Measurements from ENCODE around the gene PRR15L.
"Not testable (repeated sequence)": the region's sequence is repeated elsewhere in the genome, so short reads cannot be mapped to it uniquely, and the experiment has no call there.

PRR15L gene

DNA sequence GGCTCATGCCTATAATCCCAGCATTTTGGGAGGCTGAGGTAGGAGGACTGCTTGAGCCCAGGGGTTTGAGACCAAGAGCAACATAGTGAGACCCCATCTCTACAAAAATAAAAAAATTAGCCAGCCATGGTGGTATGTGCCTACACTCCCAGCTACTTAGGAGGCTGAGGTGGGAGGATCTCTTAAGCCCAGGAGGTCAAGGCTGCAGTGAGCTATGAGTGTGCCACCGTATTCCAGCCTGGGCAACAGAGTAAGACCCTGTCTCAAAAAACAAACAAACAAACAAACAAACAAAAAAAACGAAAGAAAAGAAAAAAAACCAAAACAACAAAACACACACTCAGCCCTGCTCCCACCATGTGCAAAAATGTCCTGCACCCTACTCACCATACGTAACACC is 22.2 kb downstream of the PRR15L start:
- not testable (repeated sequence) for DNase-seq (ENCODE audit: low read depth, low spot score)

DNA sequence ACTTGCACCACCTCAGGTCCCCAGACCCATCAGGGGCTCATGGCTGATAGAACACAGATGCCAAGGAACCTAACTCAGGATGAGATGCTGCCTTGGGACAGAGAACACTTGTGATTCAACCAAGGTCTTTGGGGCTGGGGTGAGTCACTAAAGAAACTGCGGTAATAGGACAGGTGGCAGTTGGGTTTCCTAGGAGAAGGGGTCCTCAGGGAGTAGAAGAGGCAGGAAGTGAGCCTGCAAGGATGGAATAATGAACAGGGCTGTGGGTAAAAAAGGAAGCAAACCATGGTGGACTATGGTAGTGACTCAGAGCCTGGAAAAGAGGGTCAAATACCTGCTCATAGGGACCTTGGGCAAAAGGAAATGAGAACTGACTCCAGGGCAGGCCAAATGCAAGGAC is 22.8 kb downstream of the PRR15L start:
- DNase-seq (ENCODE audit: low read depth, low spot score) = no peak

DNA sequence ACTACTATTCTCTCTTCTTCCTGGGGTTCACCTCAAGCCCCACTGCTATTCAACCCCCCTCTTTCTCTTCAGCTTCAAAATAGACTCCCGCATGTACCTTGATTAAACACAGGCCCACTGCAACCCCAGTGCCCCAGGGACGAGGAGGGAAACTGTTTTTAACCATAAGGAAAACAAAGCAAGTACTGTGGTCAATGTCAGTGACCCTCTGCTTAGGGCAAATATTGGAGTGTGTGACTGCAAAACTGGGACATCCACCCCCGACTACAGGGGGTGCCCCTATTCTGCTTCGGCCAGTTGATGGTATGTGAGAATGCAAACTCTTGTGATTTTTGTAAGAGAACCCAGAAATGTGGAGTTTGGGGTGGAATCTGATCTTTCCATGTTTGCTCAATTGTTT is 25.8 kb downstream of the PRR15L start:
- no peak for DNase-seq (ENCODE audit: low read depth, low spot score)

DNA sequence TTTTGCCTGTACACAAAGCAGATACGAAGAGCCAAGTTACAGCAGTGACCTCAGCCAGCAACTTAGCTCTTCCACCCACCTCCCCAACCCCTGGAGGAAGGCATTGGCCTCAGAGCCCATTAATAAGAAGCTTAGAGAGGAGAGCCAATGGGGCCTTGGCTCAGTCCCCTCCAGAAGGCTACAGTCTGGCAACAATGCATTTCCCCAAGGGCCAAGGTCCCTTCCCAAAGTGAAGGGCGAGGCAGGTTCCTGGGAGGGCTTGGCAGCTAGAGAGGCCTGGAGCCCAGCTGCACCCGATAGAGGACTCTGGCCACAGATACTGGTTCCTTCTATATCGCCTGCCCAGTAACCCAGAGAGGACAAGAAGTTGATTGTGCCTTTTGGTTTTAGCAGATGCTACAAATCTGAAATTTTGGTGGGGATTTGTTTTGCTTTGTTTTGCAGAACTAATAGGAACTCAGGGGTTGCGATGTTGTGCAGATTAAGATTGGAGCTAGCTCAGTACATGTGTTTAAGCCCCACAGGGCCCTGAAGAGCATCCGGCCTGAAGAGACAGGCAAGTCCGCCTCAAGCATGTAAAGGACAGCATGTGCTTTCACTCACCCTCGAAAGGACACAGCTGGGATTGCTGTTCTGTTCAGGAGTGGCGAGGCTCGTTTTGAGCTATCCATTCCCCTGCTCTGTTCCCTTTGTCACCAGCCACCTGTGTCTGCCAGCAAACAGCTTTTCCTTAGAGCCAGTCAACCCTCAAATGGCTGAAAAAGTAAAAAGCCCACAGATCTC is 28.3 kb downstream of the PRR15L start:
- no peak for DNase-seq (ENCODE audit: low read depth, low spot score)

DNA sequence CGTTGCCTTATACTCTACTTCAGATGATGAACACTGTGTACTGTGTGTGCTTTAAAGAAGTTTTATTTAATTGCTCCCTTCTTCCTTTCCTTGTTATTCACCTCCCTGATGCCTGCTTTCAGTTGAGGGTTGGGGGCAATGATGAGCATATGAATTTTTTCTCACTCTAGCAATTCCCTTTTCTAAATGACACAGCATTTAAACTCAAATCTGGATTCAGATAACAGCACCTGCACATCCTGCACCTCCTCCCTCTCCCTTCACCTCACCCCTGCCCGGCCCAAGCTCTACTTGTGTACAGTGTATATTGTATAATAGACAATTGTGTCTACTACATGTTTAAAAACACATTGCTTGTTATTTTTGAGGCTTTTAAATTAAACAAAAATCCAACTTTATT is 29.3 kb downstream of the PRR15L start:
- DNase-seq (ENCODE audit: low read depth, low spot score) = no peak

DNA sequence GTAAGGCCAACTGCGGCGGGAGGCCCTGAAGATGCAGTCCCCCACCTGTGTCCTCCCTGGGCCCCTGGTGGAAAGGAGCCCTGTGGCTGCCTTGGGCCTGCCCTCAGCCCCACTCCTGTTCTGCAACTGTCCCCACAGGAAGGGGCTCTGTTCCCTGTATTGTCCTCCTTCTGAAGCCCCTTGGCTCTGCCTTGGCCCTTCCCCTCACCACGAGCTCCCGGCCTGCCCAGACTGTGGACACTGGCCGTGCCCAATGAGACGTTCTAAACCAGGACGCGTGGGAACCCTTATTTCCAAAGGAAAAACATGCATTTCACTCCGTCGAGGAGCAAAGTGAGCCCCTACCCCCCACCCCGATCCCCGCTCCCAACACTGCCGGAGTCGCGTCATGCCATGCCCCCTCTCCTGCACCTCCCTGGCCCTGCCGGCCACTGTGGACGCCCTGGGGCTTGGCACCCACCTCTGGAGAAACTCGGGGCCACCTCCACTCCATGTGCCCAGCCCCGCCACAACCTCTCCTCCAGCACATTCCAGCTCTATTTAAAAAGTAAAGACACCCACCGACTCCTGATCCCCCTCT is 29.8 kb downstream of the PRR15L start:
- DNase-seq (ENCODE audit: low read depth, low spot score) = no peak

DNA sequence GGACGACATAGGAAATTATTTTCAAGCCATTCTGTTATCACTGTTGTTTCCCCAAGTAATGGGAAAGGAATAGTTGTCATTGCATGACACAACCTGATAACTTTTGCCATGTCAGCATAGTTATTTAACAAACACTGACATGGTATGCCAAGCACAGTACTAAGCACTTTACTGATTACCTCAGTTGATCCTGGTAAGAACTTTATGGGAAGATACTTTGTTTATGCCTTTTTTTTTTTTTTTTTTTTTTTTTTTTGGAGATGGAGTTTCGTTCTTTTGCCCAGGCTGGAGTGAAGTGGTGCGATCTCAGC is 32.0 kb downstream of the PRR15L start:
- no peak for DNase-seq (ENCODE audit: low read depth, low spot score)

DNA sequence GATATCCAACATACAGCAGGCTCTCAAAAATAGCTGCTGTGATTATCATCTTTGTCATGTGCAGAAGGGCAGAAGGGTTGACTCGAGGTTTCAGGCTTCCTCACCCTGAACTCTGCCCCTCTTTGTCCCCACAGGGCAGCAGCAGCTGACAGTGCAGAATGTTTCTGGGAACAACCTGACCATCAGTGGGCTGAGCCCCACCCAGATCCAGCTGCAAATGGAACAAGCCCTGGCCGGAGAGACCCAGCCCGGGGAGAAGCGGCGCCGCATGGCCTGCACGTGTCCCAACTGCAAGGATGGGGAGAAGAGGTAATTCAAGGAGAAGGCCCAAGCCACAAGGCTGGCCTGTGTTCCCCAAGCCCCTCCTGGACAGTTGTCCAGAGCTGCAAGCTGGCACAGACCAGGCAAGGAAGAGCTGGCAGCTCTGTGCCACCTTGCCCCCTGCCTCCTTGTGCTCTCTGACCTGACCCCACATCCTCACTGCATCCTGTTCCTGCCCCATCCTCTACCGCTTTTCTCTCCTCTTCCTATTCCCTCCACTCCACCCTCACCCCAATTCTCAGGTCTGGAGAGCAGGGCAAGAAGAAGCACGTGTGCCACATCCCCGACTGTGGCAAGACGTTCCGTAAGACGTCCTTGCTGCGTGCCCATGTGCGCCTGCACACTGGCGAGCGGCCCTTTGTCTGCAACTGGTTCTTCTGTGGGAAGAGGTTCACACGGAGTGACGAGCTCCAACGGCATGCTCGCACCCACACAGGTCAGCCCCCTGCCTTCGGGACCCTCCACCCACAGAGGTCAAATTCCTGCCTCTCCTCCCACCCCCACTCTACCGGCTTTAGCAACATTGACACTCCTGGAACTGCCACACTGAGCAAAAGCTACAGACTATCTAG is 32.7 kb downstream of the PRR15L start:
- DNase-seq (ENCODE audit: low read depth, low spot score) = no peak

DNA sequence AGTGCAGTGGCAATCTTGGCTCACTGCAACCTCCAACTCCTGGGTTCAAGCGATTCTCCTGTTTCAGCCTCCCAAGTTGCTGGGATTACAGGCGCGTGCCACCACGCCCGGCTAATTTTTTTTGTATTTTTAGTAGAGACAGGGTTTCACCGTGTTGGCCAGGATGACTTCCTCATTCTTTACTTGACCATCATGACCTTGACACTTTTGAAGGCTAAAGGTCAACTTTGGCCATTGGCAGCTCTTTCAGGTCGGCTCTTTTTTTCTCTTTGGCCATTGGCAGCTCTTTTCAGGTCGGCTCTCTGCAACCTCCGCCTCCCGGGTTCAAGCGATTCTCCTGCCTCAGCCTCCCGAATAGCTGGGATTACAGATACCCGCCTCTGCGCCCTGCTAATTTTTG is 37.8 kb downstream of the PRR15L start:
- DNase-seq (ENCODE audit: low read depth, low spot score) = not testable (repeated sequence)

DNA sequence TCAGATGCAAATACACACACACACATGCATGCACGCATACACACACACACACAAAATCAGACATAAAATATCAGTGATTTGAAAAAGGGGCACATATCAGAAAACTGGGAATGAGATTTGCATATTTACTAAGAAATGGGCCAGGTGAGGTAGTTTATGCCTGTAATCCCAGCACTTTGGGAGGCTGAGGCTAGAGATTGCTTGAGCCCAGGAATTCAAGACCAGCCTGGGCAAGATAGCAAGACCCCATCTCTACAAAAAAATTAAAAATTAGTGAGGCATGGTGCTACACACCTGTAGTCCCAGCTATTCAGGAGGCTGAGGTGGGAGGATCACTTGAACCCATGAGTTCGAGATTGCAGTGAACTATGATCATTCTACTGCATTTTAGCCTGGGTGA is 38.7 kb downstream of the PRR15L start:
- DNase-seq (ENCODE audit: low read depth, low spot score) = no peak

DNA sequence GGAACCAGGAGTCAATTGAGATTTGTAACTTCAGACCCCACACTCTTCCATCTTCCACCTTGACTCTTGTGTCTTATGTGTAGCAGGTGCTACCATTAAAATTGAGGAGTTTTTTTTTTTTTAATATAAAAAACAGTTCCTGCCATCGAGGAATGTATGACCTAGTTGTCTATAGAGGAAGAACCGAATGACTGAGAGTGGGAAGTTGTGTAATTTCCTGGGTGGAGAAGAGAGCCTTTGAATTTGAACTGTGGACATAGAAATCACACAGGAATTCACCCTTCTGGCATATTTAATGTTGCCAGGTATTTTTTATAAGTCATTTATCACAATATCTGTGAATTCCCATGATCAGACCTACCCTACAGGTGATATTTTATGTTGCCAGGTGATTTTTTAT is 39.7 kb downstream of the PRR15L start:
- DNase-seq (ENCODE audit: low read depth, low spot score) = no peak

DNA sequence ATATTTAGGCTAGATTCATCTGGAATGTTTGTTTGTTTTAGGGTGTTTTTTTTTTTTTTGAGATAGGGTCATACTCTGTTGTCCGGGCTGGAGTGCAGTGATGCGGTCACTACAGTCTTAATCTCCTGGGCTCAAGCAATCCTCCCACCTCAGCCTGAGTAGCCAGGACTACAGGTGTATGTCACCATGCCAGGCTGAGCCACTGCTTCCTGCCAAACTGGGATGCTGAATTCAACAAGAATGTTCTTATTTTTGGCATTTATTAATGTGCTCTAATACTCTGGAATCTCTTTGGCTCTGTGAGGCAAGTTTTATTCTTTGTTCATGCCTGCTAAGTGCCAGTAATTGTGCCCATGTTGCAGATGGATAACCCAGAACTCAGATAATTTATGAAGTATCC is 40.1 kb downstream of the PRR15L start:
- no peak for DNase-seq (ENCODE audit: low read depth, low spot score)

DNA sequence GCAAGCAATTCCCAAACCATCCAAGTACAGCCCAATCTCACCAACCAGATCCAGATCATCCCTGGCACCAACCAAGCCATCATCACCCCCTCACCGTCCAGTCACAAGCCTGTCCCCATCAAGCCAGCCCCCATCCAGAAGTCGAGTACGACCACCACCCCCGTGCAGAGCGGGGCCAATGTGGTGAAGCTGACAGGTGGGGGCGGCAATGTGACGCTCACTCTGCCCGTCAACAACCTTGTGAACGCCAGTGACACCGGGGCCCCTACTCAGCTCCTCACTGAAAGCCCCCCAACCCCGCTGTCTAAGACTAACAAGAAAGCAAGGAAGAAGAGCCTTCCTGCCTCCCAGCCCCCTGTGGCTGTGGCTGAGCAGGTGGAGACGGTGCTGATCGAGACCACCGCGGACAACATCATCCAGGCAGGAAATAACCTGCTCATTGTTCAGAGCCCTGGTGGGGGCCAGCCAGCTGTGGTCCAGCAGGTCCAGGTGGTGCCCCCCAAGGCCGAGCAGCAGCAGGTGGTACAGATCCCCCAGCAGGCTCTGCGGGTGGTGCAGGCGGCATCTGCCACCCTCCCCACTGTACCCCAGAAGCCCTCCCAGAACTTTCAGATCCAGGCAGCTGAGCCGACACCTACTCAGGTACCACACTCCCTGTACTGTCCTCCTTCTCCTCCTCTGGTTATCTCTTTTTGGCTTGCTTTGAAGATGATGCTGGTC is 41.0 kb downstream of the PRR15L start:
- no peak for DNase-seq (ENCODE audit: low read depth, low spot score)

DNA sequence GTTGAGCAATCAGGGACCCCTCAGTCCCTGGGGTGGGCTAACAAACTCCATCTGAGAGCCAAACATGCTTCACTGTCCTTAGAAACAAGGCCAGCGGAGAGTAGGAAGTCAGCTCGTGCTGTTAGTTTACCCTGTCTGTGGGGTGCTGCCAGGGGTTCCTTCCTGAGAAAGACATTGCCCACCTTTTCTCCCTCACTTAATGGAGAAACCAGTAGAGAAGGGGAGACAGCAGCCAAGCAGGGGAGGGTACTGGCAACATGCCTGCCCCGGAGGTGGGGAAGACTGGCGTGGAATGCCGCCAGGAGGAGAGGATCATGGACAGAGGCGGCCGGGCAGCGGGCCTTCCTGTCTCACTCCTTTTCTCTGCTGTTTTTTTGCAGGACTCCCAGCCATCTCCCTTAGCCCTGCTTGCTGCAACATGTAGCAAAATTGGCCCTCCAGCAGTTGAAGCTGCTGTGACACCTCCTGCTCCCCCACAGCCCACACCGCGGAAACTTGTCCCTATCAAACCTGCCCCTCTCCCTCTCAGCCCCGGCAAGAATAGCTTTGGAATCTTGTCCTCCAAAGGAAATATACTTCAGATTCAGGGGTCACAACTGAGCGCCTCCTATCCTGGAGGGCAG is 41.8 kb downstream of the PRR15L start:
- no peak for DNase-seq (ENCODE audit: low read depth, low spot score)

DNA sequence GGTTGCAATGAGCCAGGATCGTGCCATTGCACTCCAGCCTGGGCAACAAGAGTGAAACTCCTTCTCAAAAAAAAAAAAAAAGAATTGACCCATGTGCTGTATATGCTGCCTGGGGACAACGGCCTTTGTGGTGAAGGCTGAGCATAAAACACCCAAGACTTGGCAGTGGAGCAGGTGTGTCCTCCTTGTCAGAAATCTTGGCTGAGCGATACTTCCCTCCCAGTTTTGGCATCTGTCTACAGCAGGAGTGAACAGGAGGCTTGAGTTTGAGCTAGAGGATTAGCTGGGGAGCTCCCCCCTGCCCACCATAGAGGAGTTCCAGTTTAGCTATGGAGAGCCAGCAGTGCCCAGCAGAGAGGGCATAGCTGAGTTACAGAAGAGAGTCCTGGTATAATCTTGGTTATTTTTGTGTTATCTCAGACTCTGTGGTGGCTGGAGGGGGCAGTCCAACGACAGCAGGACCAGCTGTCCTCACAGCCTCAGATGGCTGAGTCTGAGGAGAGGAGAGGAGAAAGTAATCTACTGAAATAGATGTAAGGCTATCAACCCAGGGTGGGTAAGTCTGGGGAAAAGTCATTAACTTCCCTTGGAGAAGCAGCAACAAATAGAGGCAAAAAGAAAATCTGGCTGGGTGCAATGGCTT is 43.3 kb downstream of the PRR15L start:
- DNase-seq (ENCODE audit: low read depth, low spot score) = no peak

DNA sequence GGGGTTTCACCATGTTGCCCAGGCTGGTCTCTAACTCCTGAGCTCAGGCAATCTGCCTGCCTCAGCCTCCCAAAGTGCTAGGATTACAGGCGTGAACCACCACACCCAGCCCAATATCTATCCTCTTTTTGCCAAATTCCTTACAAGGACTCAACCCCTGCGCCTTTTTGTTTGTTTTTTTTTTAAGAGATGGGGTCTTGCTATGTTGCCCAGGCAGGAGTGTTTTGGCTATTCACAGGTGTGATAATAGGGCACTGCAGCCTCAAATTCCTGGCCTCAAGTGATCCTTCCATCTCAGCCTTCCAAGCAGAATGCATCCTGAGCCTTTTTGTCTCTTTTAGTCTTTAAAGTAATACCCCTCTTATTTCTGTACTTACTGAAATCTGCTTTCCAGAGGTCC is 44.6 kb downstream of the PRR15L start:
- DNase-seq (ENCODE audit: low read depth, low spot score) = no peak

DNA sequence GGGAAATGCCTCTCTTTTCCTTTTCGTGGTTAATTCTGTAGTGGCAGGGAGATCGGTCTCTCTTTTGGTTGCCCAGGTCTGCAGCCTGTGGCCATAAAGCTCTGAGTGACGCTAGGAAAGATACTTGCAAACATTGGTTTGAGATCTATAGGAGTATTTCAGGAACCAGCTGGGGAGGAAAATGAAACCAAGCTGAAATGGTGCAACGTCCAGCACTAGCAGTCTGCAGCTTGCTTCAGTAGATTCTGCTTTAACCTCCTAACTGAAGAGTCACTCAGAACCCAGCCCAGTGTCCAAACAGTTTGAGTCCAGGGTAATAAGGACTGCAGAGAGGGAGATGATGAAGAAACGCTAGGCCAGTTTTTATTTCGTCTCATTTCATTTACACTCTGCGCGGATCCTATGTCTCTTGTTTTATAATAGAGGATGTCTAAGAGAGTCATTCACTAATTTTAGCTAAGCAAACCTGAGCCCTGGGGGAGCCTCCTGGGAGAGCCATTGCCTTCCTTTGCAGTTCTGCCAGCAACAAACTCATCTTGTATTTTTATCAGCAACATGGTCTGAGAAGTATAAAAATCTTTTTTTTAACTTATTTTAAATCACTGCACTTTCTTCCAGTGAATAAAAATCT is 49.6 kb downstream of the PRR15L start:
- DNase-seq (ENCODE audit: low read depth, low spot score) = no peak

DNA sequence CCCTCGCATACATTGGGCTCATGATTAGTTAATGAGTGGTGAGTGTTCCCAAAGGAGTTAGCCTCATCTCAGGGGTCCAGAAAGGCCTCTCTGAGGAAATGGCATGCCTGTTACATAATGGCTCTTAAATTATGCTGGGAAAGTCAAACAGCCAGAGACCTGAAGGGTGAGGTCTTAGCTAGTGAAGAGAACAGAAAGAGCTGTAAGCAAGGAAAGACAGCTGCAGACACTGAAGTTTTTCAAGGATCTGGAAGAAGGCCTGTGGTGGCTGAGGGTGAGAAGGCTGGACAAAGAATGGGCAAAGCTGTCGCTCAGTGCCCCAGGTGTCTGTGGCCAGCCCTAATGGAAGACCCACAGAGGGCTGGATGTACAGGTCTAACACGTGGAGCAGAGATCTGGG is 51.2 kb downstream of the PRR15L start:
- no peak for DNase-seq (ENCODE audit: low read depth, low spot score)

DNA sequence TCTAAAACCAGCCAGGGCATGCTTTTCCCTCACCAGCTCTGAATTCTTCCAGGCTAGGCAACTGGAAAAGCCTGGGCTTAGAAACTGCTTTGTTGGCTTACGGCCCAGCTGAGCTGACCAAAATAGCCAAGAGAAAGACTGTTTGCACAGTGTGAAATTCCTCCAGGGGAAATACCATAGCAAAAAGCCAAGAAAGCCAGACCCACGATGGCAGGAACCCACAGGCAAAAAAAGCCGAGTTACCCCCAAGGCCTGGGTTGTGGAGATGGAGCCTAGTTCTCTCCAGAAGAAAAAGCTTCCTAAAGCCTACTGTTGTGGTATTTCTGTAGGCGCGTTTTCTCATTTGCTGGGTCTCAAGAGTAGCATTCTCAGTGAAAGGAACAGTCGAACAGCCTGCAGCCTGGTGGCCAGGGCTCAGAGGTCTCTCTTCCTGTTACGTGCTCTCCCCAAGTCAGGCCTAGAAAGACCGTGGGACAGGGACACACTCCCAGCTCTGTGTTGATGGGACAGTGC is 52.4 kb downstream of the PRR15L start:
- no peak for DNase-seq (ENCODE audit: low read depth, low spot score)

DNA sequence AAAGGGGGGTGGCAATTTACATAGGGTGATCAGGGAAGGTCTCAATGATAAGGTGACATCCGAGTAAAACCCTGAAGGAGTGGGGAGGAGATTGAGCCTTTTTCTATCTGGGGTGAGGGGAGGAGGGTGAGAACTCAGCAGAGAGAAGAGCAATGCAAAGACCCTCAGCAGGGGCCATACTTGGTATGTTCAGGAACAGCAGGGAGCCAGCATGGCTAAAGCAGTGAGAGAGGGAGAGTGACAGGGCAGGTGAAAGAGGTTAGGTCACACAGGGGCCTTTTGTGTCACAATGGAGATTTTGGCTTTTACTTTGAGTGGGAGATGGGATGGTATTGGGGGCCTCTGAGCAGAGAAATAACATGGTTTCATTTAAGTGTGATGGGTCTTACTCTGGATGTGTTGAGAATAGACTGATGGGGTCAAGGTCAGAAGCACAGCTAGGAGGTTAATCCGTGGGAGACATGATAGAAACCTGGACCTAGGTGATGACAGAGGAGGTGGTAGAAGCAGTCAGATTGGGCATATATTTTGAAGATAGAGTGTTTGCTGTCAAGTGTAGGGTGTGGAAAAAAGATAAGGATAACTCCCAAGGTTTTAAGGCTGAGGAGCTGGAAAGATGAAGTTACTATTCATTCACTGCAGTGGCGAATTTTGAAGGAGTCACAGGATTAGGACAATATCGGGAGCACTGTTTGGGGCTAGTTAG is 55.5 kb downstream of the PRR15L start:
- no peak for DNase-seq (ENCODE audit: low read depth, low spot score)

Measured in activated CD4-positive, CD25-positive, alpha-beta regulatory T cell treated with anti-CD3 and anti-CD28 coated beads, Interleukin-2, amount 50 U/mL, for 16 hours (primary cell).